GM23338 (cell line): Measurements from ENCODE around the gene MR1. TPM values are rescaled to one million over a fixed set of nuclear protein-coding genes. Genes with fewer than 3 reads are reported as not detected.

Experiments used
- ATAC-seq: fragments of 200-7000 bp; cut with Tn5 transposase; 3 replicates; pipeline ENCODE4 v1.9.1; 2020
- DNase-seq: peaks from one replicate; pipeline ENCODE4 v3.0.0-alpha.2; 2015; ENCODE audit warnings: low spot score
- H2AFZ ChIP-seq: fragments of 200-600 bp; sonication (generic); 2 replicates; pipeline ENCODE4 v1.8.0; 2016; ENCODE audit warnings: antibody characterized with exemption, mild to moderate bottlenecking, moderate library complexity
- H3F3A ChIP-seq: fragments of 200-600 bp; sonication (generic); replicated peaks from 2 replicates; pipeline ENCODE4 v1.8.0; 2017; ENCODE audit warnings: antibody characterized with exemption, mixed run types, low read depth
- H3K27ac ChIP-seq: fragments of 200-600 bp; sonication (generic); 2 replicates; pipeline ENCODE4 v1.6.1; 2016; ENCODE audit warnings: low read depth
- H3K27me3 ChIP-seq: fragments of 200-600 bp; sonication (generic); 2 replicates; pipeline ENCODE4 v1.8.0; 2016; ENCODE audit warnings: mild to moderate bottlenecking, mixed run types, moderate library complexity; ENCODE audit not compliant: insufficient read depth
- H3K36me3 ChIP-seq: fragments of 200-600 bp; sonication (generic); 2 replicates; pipeline ENCODE4 v1.8.0; 2016; ENCODE audit warnings: mild to moderate bottlenecking; ENCODE audit not compliant: insufficient read depth
- H3K4me1 ChIP-seq: fragments of 200-600 bp; sonication (generic); 2 replicates; pipeline ENCODE4 v1.8.0; 2016; ENCODE audit warnings: mild to moderate bottlenecking, moderate library complexity; ENCODE audit not compliant: insufficient read depth
- H3K4me2 ChIP-seq: fragments of 200-600 bp; sonication (generic); 2 replicates; pipeline ENCODE4 v1.7.1; 2017; ENCODE audit warnings: mixed run types
- H3K4me3 ChIP-seq: fragments of 200-600 bp; sonication (generic); 2 replicates; pipeline ENCODE4 v1.6.1; 2016; ENCODE audit warnings: mixed run types
- H3K79me2 ChIP-seq: fragments of 200-600 bp; sonication (generic); replicated peaks from 2 replicates; pipeline ENCODE4 v1.8.0; 2017; ENCODE audit warnings: mild to moderate bottlenecking; ENCODE audit not compliant: insufficient read depth
- H3K9me2 ChIP-seq: fragments of 200-600 bp; sonication (generic); 2 replicates; pipeline ENCODE4 v1.8.0; 2017; ENCODE audit not compliant: insufficient read depth
- H4K20me1 ChIP-seq: fragments of 200-600 bp; sonication (generic); replicated peaks from 2 replicates; pipeline ENCODE4 v1.8.0; 2017; ENCODE audit warnings: mild to moderate bottlenecking; ENCODE audit not compliant: insufficient read depth
- H3K27ac Mint-ChIP-seq: 2 replicates; pipeline ENCODE4 v1.8.0; 2020; ENCODE audit warnings: inconsistent platforms, mild to moderate bottlenecking, moderate library complexity, mixed read lengths
- H3K27me3 Mint-ChIP-seq: 3 replicates; pipeline ENCODE4 v1.8.0; 2022; ENCODE audit warnings: low read depth, mild to moderate bottlenecking, moderate library complexity, mixed read lengths, inconsistent platforms; ENCODE audit not compliant: insufficient read depth, poor library complexity
- H3K36me3 Mint-ChIP-seq: 3 replicates; pipeline ENCODE4 v1.8.0; 2021; ENCODE audit warnings: low read depth, mild to moderate bottlenecking, inconsistent platforms, moderate library complexity, mixed read lengths
- H3K4me1 Mint-ChIP-seq: 3 replicates; pipeline ENCODE4 v1.8.0; 2020; ENCODE audit warnings: mild to moderate bottlenecking, inconsistent platforms, mixed read lengths
- H3K4me3 Mint-ChIP-seq: 3 replicates; pipeline ENCODE4 v1.8.0; 2021; ENCODE audit warnings: moderate library complexity, mild to moderate bottlenecking, inconsistent platforms, mixed read lengths
- H3K9me3 Mint-ChIP-seq: 3 replicates; pipeline ENCODE4 v1.8.0; 2020; ENCODE audit warnings: moderate library complexity, mild to moderate bottlenecking, inconsistent platforms, mixed read lengths
- CREB1 ChIP-seq: fragments of 250-450 bp; sonication (Bioruptor Pico); IDR thresholded peaks from 2 replicates; pipeline ENCODE4 v1.5.0; 2020; ENCODE audit warnings: low read depth, mild to moderate bottlenecking, moderate library complexity
- EZH2 ChIP-seq: fragments of 200-600 bp; sonication (generic); IDR thresholded peaks from one replicate; pipeline ENCODE4 v1.8.0; 2017; ENCODE audit warnings: antibody characterized with exemption, mild to moderate bottlenecking, low read depth; ENCODE audit not compliant: unreplicated experiment
- EZH2phosphoT487 ChIP-seq: fragments of 200-600 bp; sonication (generic); IDR thresholded peaks from one replicate; pipeline ENCODE4 v1.8.1; 2018; ENCODE audit warnings: antibody characterized with exemption; ENCODE audit not compliant: unreplicated experiment
- JUNB ChIP-seq: IDR thresholded peaks from one replicate; pipeline ENCODE4 v1.6.1; 2016; ENCODE audit warnings: antibody characterized with exemption; ENCODE audit not compliant: unreplicated experiment
- NANOG ChIP-seq: IDR thresholded peaks from 2 replicates; pipeline ENCODE4 v1.6.1; 2016; ENCODE audit warnings: antibody characterized with exemption, borderline replicate concordance
- POLR2AphosphoS5 ChIP-seq: IDR thresholded peaks from 2 replicates; pipeline ENCODE4 v1.6.1; 2016; ENCODE audit warnings: antibody characterized with exemption, low read depth
- STAT1 ChIP-seq: IDR thresholded peaks from one replicate; pipeline ENCODE4 v1.6.1; 2016; ENCODE audit warnings: antibody characterized with exemption; ENCODE audit not compliant: unreplicated experiment
- ZNF114 ChIP-seq: fragments of 250-450 bp; sonication (Bioruptor Pico); IDR thresholded peaks from 2 replicates; pipeline ENCODE4 v1.5.0; 2020; ENCODE audit warnings: mild to moderate bottlenecking, moderate library complexity
- ZNF331 ChIP-seq: fragments of 250-450 bp; sonication (Bioruptor Pico); IDR thresholded peaks from 2 replicates; pipeline ENCODE4 v1.5.0; 2020; ENCODE audit warnings: low read depth, mild to moderate bottlenecking, moderate library complexity
- polyA plus RNA-seq: library from polyadenylated mRNA; unstranded; fragments of >200 nt; fragmentation: Nextera tagmentation; extraction: Ambion mirVana; gene quantifications from 2 replicates; pipeline ENCODE4 v1.2.1, GENCODE V29; 2016
- total RNA-seq: library from RNA; depleted of rRNA; stranded (reverse); fragments of >200 nt; shearing (Covaris generic); gene quantifications from 2 replicates; pipeline ENCODE4 v1.2.3, GENCODE V29; 2014
- TF ChIP-seq, protein P1 (sequence below), 2 experiments: fragments of 200-600 bp in 1 of 2; sonication (generic) in 1 of 2; conservative IDR thresholded peaks; 2 replicates each; pipeline versions ENCODE4 v1.5.1 to v1.6.1; 2016 to 2017; ENCODE audit warnings: antibody characterized with exemption in 2 of 2, low read depth in 2 of 2, mild to moderate bottlenecking in 2 of 2, moderate library complexity in 1 of 2
- TF ChIP-seq, protein P2 (sequence below): fragments of 250-450 bp; sonication (Bioruptor Pico); IDR thresholded peaks from 2 replicates; pipeline ENCODE4 v1.5.0; 2020; ENCODE audit warnings: mild to moderate bottlenecking, moderate library complexity
- TF ChIP-seq, protein P3 (sequence below): IDR thresholded peaks from 2 replicates; pipeline ENCODE4 v1.6.1; 2016; ENCODE audit warnings: antibody characterized with exemption
- TF ChIP-seq, protein P4 (sequence below): IDR thresholded peaks from one replicate; pipeline ENCODE4 v1.6.1; 2018; ENCODE audit warnings: antibody characterized with exemption; ENCODE audit not compliant: unreplicated experiment

Gene MR1
- total and polyA plus RNA-seq, 2 experiments from 2014 or later, result 0.18 TPM; not detected in 1

DNA sequence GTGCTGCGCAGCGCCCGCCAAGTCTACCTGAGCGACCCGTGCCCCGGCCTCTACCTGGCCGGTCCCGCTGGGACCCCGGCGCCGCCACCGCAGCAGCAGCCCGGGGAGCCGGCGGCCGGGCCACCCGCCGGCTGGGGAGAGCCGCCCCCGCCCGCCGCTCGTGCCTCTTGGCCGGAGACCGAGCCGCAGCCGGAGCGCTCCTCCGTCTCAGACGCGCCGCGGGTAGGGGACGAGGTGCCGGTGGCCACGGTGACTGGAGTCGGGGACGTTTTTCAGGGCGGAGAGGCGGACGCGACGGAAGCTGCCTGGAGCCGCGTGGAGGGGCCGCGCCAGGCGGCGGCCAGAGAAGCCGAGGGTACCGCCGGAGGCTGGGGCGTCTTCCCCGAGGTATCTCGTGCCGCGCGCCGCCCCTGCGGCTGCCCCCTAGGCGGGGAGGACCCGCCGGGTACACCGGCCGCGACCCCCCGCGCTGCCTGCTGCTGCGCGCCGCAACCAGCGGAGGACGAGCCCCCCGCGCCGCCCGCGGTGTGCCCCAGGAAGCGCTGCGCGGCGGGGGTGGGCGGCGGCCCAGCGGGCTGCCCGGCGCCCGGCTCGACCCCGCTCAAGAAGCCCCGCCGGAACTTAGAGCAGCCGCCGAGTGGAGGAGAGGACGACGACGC is 55.4 kb downstream of the MR1 start:
- Histone ChIP-seq H3K4me2 (peak overlapping the region; percentile 87), H3K79me2 (peaks cover 30% of the 10 kb centered on the region), H4K20me1 (peaks cover 26% of the 10 kb centered on the region), H3K27ac (no peak overlapping the region), H3K4me1 (peaks cover 19% of the 10 kb centered on the region), H3K27me3 (peaks cover 79% of the 10 kb centered on the region), H3K4me3 (peak overlapping the region; percentile 74), H3F3A (peaks cover 4% of the 10 kb centered on the region; the same call in 1 of the 2 replicates), H2AFZ (no peak overlapping the region), H3K9me2 (no peaks in the 10 kb centered on the region), H3K36me3 (no peaks in the 10 kb centered on the region)
- no peak overlapping the region for H3K27ac Mint-ChIP-seq
- TF ChIP-seq STAT1, result no peak
- no peak for TF ChIP-seq POLR2AphosphoS5
- TF ChIP-seq, protein P1, sequence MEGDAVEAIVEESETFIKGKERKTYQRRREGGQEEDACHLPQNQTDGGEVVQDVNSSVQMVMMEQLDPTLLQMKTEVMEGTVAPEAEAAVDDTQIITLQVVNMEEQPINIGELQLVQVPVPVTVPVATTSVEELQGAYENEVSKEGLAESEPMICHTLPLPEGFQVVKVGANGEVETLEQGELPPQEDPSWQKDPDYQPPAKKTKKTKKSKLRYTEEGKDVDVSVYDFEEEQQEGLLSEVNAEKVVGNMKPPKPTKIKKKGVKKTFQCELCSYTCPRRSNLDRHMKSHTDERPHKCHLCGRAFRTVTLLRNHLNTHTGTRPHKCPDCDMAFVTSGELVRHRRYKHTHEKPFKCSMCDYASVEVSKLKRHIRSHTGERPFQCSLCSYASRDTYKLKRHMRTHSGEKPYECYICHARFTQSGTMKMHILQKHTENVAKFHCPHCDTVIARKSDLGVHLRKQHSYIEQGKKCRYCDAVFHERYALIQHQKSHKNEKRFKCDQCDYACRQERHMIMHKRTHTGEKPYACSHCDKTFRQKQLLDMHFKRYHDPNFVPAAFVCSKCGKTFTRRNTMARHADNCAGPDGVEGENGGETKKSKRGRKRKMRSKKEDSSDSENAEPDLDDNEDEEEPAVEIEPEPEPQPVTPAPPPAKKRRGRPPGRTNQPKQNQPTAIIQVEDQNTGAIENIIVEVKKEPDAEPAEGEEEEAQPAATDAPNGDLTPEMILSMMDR (conservative IDR thresholded peaks at IDR 0.05; ENCODE audit: low read depth in 2 of 2), result no peak
- no peak for TF ChIP-seq ZNF114
- TF ChIP-seq, protein P2, sequence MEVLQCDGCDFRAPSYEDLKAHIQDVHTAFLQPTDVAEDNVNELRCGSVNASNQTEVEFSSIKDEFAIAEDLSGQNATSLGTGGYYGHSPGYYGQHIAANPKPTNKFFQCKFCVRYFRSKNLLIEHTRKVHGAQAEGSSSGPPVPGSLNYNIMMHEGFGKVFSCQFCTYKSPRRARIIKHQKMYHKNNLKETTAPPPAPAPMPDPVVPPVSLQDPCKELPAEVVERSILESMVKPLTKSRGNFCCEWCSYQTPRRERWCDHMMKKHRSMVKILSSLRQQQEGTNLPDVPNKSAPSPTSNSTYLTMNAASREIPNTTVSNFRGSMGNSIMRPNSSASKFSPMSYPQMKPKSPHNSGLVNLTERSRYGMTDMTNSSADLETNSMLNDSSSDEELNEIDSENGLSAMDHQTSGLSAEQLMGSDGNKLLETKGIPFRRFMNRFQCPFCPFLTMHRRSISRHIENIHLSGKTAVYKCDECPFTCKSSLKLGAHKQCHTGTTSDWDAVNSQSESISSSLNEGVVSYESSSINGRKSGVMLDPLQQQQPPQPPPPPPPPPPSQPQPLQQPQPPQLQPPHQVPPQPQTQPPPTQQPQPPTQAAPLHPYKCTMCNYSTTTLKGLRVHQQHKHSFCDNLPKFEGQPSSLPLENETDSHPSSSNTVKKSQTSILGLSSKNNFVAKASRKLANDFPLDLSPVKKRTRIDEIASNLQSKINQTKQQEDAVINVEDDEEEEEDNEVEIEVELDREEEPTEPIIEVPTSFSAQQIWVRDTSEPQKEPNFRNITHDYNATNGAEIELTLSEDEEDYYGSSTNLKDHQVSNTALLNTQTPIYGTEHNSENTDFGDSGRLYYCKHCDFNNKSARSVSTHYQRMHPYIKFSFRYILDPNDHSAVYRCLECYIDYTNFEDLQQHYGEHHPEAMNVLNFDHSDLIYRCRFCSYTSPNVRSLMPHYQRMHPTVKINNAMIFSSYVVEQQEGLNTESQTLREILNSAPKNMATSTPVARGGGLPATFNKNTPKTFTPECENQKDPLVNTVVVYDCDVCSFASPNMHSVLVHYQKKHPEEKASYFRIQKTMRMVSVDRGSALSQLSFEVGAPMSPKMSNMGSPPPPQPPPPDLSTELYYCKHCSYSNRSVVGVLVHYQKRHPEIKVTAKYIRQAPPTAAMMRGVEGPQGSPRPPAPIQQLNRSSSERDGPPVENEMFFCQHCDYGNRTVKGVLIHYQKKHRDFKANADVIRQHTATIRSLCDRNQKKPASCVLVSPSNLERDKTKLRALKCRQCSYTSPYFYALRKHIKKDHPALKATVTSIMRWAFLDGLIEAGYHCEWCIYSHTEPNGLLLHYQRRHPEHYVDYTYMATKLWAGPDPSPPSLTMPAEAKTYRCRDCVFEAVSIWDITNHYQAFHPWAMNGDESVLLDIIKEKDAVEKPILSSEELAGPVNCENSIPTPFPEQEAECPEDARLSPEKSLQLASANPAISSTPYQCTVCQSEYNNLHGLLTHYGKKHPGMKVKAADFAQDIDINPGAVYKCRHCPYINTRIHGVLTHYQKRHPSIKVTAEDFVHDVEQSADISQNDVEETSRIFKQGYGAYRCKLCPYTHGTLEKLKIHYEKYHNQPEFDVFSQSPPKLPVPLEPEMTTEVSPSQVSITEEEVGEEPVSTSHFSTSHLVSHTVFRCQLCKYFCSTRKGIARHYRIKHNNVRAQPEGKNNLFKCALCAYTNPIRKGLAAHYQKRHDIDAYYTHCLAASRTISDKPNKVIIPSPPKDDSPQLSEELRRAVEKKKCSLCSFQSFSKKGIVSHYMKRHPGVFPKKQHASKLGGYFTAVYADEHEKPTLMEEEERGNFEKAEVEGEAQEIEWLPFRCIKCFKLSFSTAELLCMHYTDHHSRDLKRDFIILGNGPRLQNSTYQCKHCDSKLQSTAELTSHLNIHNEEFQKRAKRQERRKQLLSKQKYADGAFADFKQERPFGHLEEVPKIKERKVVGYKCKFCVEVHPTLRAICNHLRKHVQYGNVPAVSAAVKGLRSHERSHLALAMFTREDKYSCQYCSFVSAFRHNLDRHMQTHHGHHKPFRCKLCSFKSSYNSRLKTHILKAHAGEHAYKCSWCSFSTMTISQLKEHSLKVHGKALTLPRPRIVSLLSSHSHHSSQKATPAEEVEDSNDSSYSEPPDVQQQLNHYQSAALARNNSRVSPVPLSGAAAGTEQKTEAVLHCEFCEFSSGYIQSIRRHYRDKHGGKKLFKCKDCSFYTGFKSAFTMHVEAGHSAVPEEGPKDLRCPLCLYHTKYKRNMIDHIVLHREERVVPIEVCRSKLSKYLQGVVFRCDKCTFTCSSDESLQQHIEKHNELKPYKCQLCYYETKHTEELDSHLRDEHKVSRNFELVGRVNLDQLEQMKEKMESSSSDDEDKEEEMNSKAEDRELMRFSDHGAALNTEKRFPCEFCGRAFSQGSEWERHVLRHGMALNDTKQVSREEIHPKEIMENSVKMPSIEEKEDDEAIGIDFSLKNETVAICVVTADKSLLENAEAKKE (CRISPR knock-in tag), result no peak
- no peak for TF ChIP-seq EZH2
- no peak for TF ChIP-seq EZH2phosphoT487
- TF ChIP-seq ZNF331, result no peak
- TF ChIP-seq, protein P3, sequence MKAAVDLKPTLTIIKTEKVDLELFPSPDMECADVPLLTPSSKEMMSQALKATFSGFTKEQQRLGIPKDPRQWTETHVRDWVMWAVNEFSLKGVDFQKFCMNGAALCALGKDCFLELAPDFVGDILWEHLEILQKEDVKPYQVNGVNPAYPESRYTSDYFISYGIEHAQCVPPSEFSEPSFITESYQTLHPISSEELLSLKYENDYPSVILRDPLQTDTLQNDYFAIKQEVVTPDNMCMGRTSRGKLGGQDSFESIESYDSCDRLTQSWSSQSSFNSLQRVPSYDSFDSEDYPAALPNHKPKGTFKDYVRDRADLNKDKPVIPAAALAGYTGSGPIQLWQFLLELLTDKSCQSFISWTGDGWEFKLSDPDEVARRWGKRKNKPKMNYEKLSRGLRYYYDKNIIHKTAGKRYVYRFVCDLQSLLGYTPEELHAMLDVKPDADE, result no peak
- TF ChIP-seq, protein P4, sequence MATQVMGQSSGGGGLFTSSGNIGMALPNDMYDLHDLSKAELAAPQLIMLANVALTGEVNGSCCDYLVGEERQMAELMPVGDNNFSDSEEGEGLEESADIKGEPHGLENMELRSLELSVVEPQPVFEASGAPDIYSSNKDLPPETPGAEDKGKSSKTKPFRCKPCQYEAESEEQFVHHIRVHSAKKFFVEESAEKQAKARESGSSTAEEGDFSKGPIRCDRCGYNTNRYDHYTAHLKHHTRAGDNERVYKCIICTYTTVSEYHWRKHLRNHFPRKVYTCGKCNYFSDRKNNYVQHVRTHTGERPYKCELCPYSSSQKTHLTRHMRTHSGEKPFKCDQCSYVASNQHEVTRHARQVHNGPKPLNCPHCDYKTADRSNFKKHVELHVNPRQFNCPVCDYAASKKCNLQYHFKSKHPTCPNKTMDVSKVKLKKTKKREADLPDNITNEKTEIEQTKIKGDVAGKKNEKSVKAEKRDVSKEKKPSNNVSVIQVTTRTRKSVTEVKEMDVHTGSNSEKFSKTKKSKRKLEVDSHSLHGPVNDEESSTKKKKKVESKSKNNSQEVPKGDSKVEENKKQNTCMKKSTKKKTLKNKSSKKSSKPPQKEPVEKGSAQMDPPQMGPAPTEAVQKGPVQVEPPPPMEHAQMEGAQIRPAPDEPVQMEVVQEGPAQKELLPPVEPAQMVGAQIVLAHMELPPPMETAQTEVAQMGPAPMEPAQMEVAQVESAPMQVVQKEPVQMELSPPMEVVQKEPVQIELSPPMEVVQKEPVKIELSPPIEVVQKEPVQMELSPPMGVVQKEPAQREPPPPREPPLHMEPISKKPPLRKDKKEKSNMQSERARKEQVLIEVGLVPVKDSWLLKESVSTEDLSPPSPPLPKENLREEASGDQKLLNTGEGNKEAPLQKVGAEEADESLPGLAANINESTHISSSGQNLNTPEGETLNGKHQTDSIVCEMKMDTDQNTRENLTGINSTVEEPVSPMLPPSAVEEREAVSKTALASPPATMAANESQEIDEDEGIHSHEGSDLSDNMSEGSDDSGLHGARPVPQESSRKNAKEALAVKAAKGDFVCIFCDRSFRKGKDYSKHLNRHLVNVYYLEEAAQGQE, result no peak
- no peak for TF ChIP-seq CREB1
- no peak for TF ChIP-seq JUNB
- no peak for TF ChIP-seq NANOG
- peaks cover 25% of the 10 kb centered on the region for H3K27me3 Mint-ChIP-seq
- peak; percentile 4; the same call in 2 of the 3 replicates for ATAC-seq
- peaks cover 18% of the 10 kb centered on the region for H3K36me3 Mint-ChIP-seq
- peaks cover 21% of the 10 kb centered on the region for H3K4me1 Mint-ChIP-seq
- H3K4me3 Mint-ChIP-seq, result peak overlapping the region; percentile 95
- peak; percentile 53 for DNase-seq
- H3K9me3 Mint-ChIP-seq, result no peaks in the 10 kb centered on the region; the same call in 2 of the 3 replicates
